ENCODE data around the gene GYS2. TPM values are rescaled to one million over a fixed set of nuclear protein-coding genes. Genes with fewer than 3 reads are reported as not detected.

The GYS2 gene
- total RNA-seq = not detected

DNA sequence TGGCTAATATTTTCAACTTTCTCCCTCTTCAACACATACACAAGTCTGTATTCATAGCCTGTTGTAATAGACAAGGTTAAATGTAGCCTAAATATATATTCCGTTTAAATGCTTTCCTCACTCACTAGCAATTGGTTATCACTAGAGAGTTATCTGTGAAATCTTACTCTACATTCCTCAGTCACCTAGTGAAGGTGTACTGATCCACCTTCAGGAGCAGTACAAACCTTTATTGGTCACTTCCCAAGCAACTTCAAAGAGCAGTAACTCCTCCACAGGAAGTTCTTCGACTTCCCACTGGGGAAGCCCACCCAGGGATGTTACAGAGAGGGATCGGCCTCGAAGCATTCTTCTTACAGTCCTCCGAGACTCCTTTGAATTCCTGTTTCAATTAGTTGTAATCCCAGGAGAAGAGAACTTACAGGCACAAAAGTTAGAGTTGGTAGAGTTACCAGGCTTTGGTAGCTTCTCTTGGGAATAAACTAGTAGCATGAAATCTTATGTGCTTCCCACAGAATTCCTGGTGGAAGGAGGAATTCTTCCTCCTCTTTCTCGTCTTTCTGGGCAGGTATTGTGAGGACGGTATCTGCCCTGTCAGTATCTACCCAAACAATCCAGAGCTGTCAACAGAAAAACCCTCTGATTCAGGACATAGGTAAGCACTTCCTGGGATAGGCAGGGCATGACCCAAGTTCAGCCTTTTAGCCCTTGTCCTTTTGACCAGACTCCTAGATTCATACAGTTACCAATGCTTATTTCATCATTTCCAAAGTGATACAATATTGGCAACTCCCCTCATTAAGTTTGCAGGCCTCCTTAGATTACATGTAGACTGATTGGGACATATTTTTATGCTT, at the start of gene GYS2:
Gene GYS2 (minus strand): TSS at position 603 of the 857 bp plus-strand sequence. CDS start 255 bp downstream, at position 348.
- Histone ChIP-seq H3K27me3 (replicated peaks; ENCODE audit: insufficient read depth) (no peaks in the 10 kb centered on the region), H3K4me3 (no peak within 1 kb of the TSS), H3K27ac (no peak within 1 kb of the TSS), H3K36me3 (no peaks in the 10 kb centered on the region), H3K9me3 (no peaks in the 10 kb centered on the region), H3K4me1 (replicated peaks) (no peaks in the 10 kb centered on the region)
- intact Hi-C loops (cut with DNase I) = loop anchor here (10.0 kb wide), 1 partner anchor 80 kb away; no protein-coding TSS in a partner anchor
- TF ChIP-seq, protein P1, sequence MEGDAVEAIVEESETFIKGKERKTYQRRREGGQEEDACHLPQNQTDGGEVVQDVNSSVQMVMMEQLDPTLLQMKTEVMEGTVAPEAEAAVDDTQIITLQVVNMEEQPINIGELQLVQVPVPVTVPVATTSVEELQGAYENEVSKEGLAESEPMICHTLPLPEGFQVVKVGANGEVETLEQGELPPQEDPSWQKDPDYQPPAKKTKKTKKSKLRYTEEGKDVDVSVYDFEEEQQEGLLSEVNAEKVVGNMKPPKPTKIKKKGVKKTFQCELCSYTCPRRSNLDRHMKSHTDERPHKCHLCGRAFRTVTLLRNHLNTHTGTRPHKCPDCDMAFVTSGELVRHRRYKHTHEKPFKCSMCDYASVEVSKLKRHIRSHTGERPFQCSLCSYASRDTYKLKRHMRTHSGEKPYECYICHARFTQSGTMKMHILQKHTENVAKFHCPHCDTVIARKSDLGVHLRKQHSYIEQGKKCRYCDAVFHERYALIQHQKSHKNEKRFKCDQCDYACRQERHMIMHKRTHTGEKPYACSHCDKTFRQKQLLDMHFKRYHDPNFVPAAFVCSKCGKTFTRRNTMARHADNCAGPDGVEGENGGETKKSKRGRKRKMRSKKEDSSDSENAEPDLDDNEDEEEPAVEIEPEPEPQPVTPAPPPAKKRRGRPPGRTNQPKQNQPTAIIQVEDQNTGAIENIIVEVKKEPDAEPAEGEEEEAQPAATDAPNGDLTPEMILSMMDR (IDR thresholded peaks at IDR 0.05) = no peak
- TF ChIP-seq POLR2AphosphoS5 (IDR thresholded peaks at IDR 0.05) = no peak
- no peak for TF ChIP-seq POLR2A (IDR thresholded peaks at IDR 0.05)
- DNase-seq (ENCODE audit: low spot score) = no peak
- 60% methylated on average over 7 of the region's 7 CpGs for WGBS

DNA sequence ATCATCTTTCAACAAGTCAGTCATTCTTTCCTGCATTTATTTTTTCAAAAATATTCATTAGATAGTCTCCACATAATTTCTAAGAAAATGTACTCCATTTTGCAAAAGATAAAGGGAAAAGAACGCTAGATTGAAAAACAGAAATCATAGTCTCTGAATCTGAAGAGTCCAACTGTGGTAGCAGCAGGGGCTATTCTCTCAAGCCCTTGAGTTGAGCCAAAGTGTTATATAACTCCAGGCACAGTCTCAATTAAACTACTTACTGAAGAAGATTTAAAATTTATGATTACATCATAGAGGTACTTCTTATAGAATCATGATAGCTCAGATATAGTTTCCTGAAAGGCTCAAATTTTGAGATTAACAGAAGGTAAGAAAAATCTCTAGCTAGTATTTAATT, 47.2 kb upstream of the GYS2 start:
- Histone ChIP-seq H3K4me3 (no peak overlapping the region), H3K27me3 (replicated peaks; ENCODE audit: insufficient read depth) (no peaks in the 10 kb centered on the region), H3K36me3 (no peaks in the 10 kb centered on the region), H3K9me3 (no peaks in the 10 kb centered on the region), H3K27ac (no peak overlapping the region), H3K4me1 (replicated peaks) (no peaks in the 10 kb centered on the region)
- TF ChIP-seq POLR2AphosphoS5 (IDR thresholded peaks at IDR 0.05) (no peak), POLR2A (IDR thresholded peaks at IDR 0.05) (no peak)
- TF ChIP-seq, protein P1 (IDR thresholded peaks at IDR 0.05) = no peak
- intact Hi-C loops (cut with DNase I) = no loop called here
- DNase-seq (ENCODE audit: low spot score) = no peak
- 96% methylated on average over 1 of the region's 1 CpG for WGBS

GRCh38 chr12:21650997-21651396, 46.4 kb upstream of the GYS2 start:
- no peak for DNase-seq (ENCODE audit: low spot score)
- no peaks in the 10 kb centered on the region for H3K36me3 ChIP-seq
- WGBS = 96% methylated on average over 1 of the region's 1 CpG
- no peak overlapping the region for H3K27ac ChIP-seq
- H3K4me3 ChIP-seq = no peak overlapping the region
- no peaks in the 10 kb centered on the region for H3K4me1 ChIP-seq (replicated peaks)
- no peaks in the 10 kb centered on the region for H3K27me3 ChIP-seq (replicated peaks; ENCODE audit: insufficient read depth)
- intact Hi-C loops (cut with DNase I) = no loop called here
- TF ChIP-seq POLR2AphosphoS5 (IDR thresholded peaks at IDR 0.05) (no peak), POLR2A (IDR thresholded peaks at IDR 0.05) (no peak)
- TF ChIP-seq, protein P1 (IDR thresholded peaks at IDR 0.05) = no peak
- H3K9me3 ChIP-seq = no peaks in the 10 kb centered on the region

DNA sequence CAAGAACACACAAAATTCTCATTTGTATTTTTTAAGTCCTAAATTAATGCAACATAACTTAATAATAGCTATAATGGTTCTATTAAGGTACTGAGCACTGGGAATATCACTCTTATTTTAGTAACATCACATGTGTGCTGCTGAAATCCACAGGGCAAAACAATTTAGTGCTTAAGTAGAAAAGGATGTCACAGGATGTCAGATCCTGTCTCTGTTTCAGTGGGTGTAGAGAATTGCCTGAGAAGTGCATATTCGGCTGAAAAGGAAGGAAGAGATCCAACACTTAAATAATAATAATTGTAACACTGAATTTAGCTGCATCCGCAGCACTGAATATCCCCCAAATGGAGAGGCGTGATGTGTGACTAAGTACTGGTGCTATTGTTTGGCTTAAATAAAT, 44.4 kb upstream of the GYS2 start:
- intact Hi-C loops (cut with DNase I) = no loop called here
- Histone ChIP-seq H3K4me3 (no peak overlapping the region), H3K27ac (no peak overlapping the region), H3K4me1 (replicated peaks) (no peaks in the 10 kb centered on the region), H3K9me3 (no peaks in the 10 kb centered on the region), H3K27me3 (replicated peaks; ENCODE audit: insufficient read depth) (no peaks in the 10 kb centered on the region), H3K36me3 (no peaks in the 10 kb centered on the region)
- 61% methylated on average over 3 of the region's 3 CpGs for WGBS
- no peak for DNase-seq (ENCODE audit: low spot score)
- TF ChIP-seq POLR2AphosphoS5 (IDR thresholded peaks at IDR 0.05) (no peak), POLR2A (IDR thresholded peaks at IDR 0.05) (no peak)
- TF ChIP-seq, protein P1 (IDR thresholded peaks at IDR 0.05) = no peak

DNA sequence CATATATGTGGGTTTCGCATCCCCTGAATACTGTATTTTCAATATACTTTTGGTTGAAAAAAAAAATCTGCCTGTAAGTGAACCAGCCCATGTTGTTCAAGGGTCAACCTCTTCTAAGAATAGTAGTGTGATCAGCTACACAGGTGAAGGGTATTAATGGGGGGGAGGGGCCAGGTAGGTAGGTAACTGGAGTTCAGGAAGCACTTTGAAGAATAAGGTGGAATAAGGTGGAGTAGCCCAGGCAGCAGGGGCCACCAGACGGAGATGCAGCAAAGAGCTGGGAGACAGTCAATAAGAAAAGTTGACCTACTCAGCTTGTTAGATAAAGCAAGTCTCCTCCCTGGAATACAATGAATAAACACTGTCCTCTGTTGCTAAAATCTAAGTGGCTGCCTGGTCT, 43.7 kb upstream of the GYS2 start:
- Histone ChIP-seq H3K9me3 (no peaks in the 10 kb centered on the region), H3K27me3 (replicated peaks; ENCODE audit: insufficient read depth) (no peaks in the 10 kb centered on the region), H3K4me3 (no peak overlapping the region), H3K4me1 (replicated peaks) (no peaks in the 10 kb centered on the region), H3K27ac (no peak overlapping the region), H3K36me3 (no peaks in the 10 kb centered on the region)
- DNase-seq (ENCODE audit: low spot score) = no peak
- TF ChIP-seq, protein P1 (IDR thresholded peaks at IDR 0.05) = no peak
- TF ChIP-seq POLR2AphosphoS5 (IDR thresholded peaks at IDR 0.05) = no peak
- no peak for TF ChIP-seq POLR2A (IDR thresholded peaks at IDR 0.05)
- 100% methylated on average over 2 of the region's 2 CpGs for WGBS
- intact Hi-C loops (cut with DNase I) = no loop called here
